Stimulated activated CD8-positive, alpha-beta memory T cell treated with anti-CD3 and anti-CD28 coated beads, Interleukin-2, amount 100 ng/mL, for 48 hours (primary cell): Measurements from ENCODE around the gene PDZK1IP1.
"Not testable (repeated sequence)": the region's sequence is repeated elsewhere in the genome, so short reads cannot be mapped to it uniquely, and the experiment has no call there.

ENCODE experiments used
- DNase-seq, 2 donors: peaks; one replicate each; pipeline ENCODE4 v3.0.0-alpha.2; 2020; ENCODE audit warnings: low read depth in 2 of 2

The PDZK1IP1 gene

DNA sequence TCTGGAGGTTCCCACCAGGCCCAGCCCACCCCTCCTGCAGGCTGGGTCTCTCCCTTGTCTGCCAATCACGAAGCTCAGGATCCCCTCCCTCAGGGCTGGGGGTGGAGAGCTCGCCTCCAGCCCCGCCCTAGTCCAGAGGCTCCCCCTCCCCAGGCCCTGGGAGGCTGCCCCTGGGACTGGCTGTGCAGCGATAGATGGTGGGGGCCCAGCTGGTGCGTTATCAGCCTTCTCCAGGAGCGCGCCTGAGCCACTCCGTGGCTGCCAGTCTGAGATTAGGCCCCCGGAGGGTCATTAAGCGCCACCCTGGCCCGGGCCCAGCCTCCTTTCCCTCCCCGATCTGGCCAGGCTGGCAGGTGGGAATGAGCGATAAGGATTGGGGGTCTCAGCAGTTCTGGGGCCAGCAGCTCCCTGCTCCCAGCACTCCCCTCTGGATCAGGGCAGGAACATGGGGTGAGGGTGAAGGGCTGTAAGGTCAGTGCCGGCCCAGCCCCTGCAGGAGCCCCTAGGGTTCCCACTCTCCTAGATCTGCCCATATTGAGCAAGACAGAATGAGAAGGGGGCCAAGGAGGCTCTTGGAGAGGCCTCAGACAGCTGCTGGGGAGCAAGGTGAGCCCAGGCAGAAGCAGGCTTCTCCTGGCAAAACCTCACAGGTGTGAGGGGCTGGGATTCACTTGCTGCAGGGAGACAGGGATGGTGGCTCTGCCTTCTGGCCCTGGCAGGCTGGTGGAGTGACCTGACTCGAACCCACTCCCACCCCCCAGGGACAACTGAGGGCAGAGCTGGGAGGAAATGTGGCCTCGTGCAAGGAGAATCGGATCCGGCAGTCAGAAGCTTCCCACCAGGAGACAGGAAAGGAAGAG lies 8.5 kb downstream of the PDZK1IP1 start:
- DNase-seq: no peak

DNA sequence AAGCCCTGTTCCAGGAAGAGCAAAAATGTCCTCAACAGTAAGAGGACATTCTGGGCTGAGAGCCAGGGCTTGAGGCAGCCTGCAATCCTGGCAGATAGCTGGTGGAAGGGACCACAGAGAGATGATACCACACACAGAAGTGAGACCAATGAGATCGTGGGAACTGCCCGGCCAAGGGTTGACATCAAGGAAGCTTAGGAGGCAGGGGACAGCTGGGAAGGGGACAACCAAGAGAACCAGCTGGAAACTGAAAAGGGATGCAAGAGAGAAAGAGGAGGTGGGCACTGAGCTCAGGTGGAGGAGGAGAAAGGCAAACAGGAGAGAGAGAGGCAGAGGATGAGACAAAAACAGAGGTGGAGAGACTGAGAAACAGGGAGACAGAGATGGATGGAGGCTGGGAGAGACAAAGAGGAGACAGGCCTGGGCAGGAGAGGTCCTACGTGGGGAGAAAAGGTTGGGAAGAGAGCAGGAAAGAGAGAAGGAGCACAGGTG lies 9.2 kb downstream of the PDZK1IP1 start:
- DNase-seq: no peak

DNA sequence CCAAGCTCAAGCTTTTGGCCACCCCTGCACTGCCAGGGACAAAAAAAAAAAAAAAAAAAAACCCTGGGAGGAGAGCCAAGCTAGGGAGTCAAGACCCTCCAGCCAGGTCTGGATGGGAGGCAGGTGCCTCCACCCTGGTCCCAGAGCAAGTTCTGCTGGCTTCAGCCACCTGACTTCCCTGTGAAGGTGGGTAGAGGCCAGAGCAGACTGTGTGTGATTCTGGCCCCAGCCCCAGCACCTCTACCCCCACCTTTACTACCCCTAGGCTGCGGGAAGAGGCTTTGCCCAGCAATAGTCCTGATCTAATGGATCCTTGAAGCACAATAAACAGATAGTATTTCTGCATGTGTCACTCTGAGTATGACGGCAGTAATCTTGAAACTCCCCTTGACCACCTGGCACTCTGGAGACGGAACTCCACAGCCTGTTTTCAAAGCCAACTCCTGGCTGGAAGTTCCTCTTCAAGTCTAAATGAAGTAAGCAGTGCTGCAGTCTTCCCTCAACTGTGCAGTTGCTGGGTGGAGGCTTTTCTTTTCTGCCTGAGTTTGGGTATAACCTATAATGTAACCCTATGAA lies 9.8 kb downstream of the PDZK1IP1 start:
- DNase-seq: no peak

DNA sequence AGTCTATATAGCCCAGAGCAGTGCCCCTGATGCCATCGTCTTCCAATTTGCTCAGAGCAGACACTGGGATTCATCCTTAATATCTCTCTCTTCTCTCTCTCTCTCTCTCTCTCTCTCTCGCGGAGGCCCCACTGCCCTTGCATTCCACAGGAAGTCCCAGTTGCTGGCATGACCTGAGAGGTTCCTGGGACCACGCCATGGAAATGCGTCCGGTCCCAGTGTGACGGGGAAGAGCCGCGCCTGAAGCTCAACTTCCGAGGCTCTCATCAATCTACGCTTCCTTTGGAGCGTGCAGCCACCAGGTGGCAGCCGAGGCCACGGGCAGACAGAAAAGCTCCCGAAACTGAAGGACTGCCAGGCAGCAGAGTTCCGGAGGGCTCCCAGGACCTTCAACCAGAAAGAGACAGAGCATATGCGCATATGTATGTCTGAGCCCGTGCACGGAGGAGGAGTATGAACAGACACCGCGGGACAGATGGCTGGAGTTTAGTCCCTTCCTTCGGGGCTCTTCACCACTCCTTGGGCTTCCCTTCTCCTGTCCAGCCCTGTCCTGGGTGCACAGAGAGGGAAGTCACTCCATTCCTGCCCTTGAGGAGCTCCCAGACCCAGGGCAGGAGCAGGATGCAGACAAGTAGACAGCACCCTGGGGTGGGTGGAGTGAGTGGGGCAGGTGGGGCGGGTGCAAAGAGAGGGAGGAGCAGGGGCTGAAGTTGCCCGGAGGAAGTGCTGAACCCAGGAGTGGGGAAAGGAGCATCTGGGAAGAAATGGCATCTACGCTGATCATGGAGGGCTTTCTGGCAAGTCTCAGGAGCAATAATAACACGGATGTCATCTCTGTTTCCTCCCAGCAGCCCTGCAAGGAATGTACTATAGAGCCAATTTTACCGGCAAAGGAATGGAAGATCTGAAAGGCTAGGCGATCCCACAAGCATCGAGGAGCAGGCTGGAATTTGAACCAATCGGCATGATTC lies 10.5 kb downstream of the PDZK1IP1 start:
- DNase-seq: peak; percentile 65 to 73

DNA sequence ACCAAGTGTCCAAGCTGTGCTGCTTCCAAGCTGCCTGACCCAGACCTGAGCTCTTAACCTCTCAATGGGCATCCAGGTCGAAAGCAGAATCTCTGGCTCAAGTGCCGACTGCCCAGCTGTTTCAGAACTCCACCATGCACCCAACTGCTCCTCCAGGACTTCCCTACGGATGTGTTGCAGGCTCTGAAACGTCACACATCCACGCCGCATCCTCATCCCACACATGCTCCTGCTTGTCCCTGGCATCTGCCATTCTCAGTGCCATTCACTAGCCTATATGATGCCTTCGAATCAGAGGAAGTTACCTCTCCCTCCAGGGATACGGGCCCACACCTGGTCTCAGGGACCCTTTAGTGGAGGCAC lies 11.2 kb downstream of the PDZK1IP1 start:
- no peak for DNase-seq

DNA sequence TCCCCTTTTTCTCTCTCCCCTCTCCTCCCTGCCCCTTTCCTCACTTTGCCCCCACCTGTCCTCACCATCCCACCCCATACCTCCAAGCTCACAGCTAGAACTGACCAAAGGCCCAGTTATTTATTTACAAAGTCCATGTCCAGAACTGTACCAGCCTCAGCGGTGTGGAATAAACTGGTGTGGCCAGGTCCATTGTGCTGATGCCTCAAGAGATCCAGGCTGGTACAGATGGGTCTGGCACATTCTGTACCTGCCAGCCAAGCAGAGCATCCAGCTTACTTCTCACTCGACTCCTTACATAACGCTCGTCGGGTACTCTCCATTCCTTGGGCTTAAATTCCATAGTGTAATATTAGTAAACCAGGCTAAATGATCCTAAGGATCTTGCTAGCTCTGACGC lies 11.8 kb downstream of the PDZK1IP1 start:
- no peak for DNase-seq

DNA sequence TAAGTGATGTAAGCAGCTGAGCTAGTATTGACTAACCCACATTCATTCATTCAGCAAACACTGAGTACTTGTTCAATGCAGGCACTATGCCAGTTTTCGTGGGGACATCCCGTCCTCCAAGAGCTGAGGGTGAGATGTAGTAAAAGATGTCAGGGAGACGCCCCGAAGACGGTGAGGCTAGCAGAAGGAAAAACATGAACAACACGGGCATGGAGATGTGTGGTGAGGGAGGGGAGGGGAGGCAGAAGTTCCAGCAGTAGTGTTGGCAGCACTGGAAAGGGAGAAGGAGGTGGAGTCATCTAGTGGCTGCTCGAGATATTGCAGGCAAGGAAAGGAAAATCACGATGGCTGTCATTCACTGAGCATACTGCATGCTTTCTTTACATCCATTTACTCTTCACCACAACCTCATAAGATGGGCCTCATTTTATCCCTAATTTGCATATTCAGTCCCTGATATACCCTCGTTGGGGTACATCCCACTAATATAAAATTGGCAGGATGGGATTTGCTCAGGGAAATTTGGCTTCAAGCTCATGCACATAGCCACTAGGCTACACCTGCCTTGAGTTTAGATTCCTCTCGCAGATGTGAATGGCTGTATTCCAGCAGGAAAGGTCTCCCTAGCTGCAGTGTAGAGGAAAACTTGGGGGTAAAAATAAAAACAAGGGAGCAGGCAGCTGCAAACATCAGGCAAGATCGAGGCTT lies 14.5 kb downstream of the PDZK1IP1 start:
- peak in 1 of 2 donors; percentile 28 for DNase-seq

DNA sequence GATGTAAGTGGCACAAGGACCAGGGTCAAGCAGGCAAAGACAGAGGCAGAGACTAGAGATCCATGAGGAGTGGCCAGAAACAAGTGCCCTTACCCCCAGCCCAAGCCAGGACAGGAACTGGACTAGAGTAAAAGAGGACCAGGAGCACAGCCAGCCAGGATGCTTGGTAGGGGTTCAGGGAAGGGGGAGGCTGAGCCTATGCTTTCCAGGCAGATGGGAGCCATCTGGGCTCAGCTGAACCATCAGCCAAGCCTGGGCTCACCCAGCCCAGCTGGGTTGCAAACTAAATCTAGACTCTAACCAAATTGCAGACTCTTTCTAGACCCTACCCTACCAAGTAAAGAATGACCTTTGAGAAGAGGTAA lies 15.2 kb downstream of the PDZK1IP1 start:
- DNase-seq: no peak

DNA sequence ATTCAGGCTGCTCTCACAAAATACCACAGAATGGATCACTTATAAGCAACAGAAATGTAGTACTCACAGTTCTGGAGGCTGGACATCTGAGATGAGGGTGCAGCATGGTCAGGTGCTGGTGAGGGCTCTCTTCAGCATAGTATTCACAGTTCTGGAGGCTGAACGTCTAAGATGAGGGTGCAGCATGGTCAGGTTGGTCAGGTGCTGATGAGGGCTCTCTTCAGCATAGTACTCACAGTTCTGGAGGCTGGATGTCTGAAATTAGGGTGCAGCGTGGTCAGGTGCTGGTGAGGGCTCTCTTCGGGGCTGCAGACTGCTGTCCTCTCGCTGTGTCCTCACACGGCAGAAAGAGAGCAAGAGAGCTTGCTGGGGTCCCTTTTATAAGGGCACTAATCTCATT lies 17.1 kb downstream of the PDZK1IP1 start:
- DNase-seq: no peak

DNA sequence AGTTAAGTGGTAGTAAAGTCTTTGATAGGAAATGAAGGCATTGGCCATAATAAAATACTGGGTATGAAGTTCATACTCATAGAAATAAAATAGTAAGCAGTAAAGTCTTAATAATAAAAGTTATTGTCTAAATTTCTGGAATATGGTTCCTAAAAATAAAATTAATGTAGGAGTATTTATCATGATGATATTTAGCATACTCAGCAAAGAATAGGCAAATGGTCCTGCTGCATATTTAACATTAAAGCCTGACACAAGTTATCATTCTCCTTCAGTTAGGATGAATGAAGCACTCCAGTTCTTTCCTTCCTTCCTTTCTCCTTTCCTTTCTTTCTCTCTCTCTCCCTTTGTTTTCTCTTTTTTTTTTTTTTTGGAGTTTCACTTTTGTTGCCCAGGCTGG lies 25.3 kb downstream of the PDZK1IP1 start:
- no peak for DNase-seq

DNA sequence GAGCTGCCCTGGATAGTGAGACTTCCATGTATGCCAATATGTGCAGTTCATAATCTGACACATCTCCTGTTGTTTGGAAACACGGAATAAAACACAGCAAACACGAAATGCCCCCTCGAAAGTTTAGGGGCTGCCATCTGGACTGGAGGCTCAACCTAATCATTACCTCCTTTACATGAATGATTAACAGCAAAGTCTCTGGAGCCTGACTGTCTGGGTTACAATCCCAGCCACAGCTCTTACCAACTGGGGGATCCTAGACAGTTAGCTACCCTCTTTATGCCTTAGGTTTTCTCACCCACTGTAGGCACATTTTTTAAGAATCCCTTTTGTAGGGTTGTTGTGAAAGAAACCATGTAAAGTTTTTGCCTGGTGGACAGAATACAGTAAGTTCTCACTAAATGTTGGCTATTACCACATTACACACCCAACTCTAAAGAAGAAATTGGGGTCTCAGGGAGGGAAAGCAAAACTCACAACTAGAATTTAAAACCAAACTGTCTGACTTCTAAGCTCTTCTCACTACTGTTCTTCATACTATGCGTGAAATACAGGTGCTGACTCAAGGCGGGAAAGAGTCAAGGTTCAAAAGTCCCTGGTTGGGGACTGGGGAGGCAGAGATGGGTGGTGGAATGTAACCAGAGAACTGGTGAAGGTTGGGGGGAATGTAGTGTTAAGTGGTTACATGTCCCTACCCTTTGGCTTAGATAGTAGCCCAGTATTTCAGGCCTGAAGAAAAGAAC lies 28.4 kb downstream of the PDZK1IP1 start:
- DNase-seq: no peak

DNA sequence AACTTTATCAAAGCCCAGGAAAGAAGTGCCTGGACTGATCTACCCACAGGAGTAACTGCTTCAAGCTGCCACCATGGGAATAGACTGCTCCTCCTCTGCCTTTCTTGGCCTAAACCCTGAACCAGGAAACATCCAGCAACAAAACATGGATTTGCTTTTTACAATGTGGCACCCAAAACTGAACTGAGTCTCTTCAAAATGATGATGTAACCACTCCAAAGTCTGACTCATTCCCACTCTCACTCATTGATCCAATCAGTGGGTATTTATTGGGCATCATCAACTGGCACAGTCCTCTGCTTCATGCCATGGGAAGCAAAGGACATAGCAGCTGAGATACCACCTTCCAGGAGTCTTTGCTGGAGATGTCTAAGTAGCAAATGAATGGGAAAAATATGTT lies 29.1 kb downstream of the PDZK1IP1 start:
- no peak for DNase-seq

DNA sequence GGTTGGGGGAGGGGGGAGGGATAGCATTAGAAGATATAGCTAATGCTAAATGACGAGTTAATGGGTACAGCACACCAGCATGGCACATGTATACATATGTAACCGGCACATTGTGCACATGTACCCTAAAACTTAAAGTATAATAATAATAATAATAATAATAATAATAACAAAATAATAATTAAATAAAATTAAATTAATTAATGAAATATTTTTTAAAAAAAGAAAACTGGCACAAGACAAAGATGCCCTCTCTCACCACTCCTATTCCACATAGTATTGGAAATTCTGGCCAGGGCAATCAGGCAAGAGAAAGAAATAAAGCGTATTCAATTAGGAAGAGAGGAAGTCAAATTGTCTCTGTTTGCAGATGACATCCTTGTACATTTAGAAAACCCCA lies 31.9 kb downstream of the PDZK1IP1 start:
- not testable (repeated sequence) for DNase-seq

DNA sequence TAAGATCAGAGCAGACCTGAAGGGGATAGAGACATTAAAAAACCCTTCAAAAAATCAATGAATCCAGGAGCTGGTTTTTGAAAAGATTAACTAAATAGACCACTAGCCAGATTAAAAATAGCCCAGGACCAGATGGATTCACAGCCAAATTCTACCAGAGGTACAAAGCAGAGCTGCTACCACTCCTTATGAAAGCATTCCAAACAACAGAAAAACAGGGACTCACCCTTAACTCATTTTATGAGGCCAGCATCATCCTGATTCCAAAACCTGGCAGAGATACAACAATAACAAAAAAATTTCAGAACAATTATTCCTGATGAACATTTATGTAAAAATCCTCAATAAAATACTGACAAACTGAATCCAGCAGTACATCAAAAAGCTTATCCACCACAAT lies 33.4 kb downstream of the PDZK1IP1 start:
- DNase-seq: not testable (repeated sequence)

DNA sequence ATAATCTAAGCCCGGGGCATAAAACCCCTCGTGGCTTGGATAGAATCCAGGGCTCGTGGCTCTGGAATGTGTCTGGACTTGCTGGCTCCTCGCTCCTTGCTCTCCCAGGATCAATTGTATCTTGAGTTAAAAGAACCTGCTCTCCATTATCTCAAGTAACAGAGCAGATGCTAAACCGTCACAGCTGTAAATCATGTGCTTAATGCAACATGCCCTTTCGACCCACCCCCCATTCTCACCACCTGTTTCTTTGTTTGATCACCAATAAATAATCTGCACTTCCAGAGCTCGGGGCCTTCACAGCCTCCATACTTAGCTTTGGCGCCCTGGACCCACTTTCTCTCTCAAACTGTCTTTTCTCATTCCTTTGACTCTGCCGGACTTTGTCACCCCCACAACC lies 40.7 kb downstream of the PDZK1IP1 start:
- DNase-seq: not testable (repeated sequence)

DNA sequence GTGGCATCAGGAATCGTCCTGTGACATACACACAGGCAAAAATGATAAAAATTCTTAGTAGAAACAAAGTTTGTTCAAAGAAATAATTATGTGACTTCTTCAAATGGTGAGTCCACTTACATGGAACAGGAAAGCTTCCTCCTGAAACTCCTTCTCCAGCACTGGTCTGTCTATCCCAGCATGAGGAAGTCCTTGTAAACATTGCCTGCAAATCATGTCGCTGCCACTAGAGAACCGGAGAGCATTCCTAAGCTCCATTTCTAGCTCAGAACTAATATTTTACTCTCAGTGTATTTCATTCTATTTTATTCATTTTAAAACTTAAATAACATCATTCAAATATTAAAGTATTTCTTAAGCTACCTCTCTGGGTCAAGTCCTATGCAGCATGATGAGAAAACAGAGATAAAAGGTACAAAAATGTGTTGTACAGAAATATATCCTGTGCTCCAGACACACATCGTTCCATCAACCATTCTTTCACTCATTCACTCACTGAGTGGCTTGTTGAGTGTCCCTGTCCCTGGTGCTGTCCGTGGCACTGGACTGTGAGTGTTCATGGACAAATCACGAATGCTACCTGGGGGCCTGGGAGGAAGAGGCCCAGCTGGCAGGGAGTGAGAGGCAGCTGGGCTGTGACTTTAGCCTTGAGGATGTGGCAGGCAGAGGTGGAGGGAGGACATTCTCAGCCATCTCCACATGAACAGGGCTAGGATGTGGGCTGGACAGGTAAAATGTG lies 42.6 kb downstream of the PDZK1IP1 start:
- DNase-seq: no peak

DNA sequence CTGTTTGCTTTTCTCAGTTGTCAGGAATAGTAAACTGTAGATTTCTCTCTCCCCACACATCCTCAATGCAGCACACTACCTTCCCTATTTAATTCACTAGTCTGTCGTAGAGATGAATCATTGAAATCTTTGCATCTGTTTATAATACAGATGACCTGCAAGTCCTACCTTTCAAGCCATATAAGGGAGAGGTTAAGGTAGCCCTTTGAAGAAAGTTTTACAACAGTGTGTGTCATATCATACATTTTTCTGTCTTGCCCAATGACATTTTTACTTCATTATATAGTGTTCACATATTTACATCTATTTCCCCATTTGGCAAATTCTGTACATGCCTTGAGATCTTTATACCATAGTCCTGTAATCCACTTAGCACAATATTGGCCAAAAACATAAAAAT lies 43.3 kb downstream of the PDZK1IP1 start:
- DNase-seq: not testable (repeated sequence)

DNA sequence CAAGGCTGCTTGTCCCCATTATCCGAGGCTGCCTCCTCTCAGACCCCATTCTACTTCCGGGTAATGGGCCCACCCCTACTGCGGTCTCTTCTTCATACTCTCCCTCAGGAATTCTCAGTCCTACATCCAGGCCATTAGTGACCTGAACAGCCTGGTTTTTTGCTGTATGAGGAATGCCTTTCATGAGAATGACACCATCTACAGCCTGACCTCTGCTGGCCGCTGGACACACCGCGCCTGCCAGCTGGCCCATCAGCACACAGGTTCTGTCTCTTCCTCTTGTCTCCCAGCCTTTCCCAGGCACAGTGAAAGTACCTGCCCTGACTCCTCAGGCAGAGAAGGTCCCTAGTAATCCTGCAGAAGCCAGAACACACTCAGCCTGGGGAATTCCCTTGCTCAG lies 46.2 kb downstream of the PDZK1IP1 start:
- not testable (repeated sequence) for DNase-seq

DNA sequence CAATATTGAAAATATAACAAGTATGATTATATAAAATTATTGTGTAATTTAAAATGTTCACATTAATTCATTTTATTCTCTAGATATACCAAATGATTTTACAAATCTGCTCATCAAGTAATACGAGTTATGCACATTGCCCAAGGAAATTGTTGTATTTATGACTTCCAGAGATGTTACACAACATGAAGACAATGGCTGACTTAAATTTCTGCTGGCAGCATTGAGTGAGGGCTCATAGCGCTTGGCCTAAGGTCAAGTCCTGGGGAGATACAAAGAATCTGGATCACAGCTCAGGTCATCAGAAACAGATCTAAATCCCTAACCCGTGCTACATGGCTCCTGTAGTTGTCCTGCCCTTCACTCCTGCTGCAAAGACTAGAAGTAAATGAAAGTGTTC lies 49.5 kb downstream of the PDZK1IP1 start:
- DNase-seq: not testable (repeated sequence)

DNA sequence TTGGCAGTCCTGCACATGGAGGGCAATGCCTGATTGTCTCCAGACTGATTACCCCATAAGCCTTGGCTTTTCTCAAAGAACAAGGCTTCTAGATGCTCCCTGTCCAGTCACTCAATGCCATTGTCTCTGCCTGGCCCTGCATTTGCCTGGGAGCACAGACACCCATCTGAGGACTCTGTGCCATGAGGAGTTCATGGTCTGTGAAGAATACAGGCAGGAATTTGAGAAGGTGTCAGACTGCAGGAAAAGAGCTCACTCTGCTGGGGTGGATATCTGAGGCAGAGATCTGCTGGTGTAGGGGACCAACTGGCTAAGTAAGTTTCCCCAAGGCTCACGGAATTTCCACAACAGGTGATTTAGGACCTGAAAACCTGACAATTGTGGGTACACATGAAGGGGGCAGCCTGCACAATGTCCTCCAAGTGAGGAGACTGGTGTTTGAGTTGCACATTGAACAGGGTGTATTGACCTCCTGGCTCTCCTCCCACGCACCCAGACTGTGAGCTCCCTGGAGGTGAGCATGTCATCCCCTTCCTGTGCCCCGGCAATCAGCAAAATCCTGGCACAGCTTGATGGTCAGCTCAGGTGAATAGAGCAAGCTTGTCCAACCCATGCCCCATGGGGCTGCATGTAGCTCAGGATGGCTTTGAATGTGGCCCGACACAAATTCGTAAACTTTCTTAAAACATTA lies 51.8 kb downstream of the PDZK1IP1 start:
- DNase-seq: no peak
